H1 (cell line): ENCODE measurements around the gene C5. TPM values are rescaled to one million over a fixed set of nuclear protein-coding genes. Genes with fewer than 3 reads are reported as not detected.

Experiments
- CTCF ChIA-PET: fragments of 300-600 bp; sonication (Branson Sonifier 250); formaldehyde crosslinking; loops from one replicate; lab custom pipeline; 2021; ENCODE audit not compliant: partially characterized antibody; lab: Charles Lee
- POLR2A ChIA-PET: fragments of 300-600 bp; sonication (Branson Sonifier 250); formaldehyde crosslinking; loops from one replicate; lab custom pipeline; 2021; ENCODE audit warnings: inconsistent platforms; ENCODE audit not compliant: partially characterized antibody; lab: Charles Lee
- DNase-seq, 2 experiments: peaks; one replicate each; pipeline versions ENCODE4 v3.0.0 to v3.0.0-alpha.2; 2010 to 2022; ENCODE audit warnings: low spot score in 2 of 2, low read depth in 1 of 2, mixed read lengths in 1 of 2
- FAIRE-seq: peaks from 2 replicates; lab custom pipeline; 2011; peaks lifted over from hg19 to GRCh38; lab: Jason Lieb, UNC
- H2AFZ ChIP-seq: 2 replicates; pipeline ENCODE4 v1.8.1; 2012; ENCODE audit warnings: low read length, inconsistent platforms
- H2AK5ac ChIP-seq: 2 replicates; pipeline ENCODE4 v1.6.1; 2013; ENCODE audit warnings: low read depth, low read length
- H2BK120ac ChIP-seq: replicated peaks from 2 replicates; pipeline ENCODE3; 2013; ENCODE audit warnings: low read depth, low read length, inconsistent platforms
- H2BK12ac ChIP-seq: 2 replicates; pipeline ENCODE4 v1.6.1; 2013; ENCODE audit warnings: low read depth, low read length
- H2BK15ac ChIP-seq: 2 replicates; pipeline ENCODE4 v1.6.1; 2013; ENCODE audit warnings: low read length
- H2BK20ac ChIP-seq: 2 replicates; pipeline ENCODE4 v1.6.1; 2013; ENCODE audit warnings: low read length
- H2BK5ac ChIP-seq: 2 replicates; pipeline ENCODE4 v1.6.1; 2013; ENCODE audit warnings: low read depth, low read length
- H3K14ac ChIP-seq: 2 replicates; pipeline ENCODE4 v1.6.1; 2013; ENCODE audit warnings: inconsistent platforms; ENCODE audit not compliant: insufficient read length
- H3K18ac ChIP-seq: 2 replicates; pipeline ENCODE4 v1.6.1; 2013; ENCODE audit warnings: low read length; ENCODE audit errors: extremely low read depth
- H3K23ac ChIP-seq: 2 replicates; pipeline ENCODE4 v1.6.1; 2013; ENCODE audit warnings: inconsistent platforms; ENCODE audit not compliant: insufficient read length
- H3K23me2 ChIP-seq: 2 replicates; pipeline ENCODE4 v1.6.1; 2013; ENCODE audit warnings: low read depth, low read length
- H3K27ac ChIP-seq: 2 replicates; pipeline ENCODE4 v1.6.1; 2011; ENCODE audit warnings: low read depth, low read length, inconsistent platforms
- H3K27me3 ChIP-seq, 4 experiments: replicated peaks in 1 of 4; 1 replicate in 1 of 4; 2 replicates in 3 of 4; pipeline versions ENCODE4 v1.6.1 to v1.8.1; 2011 to 2013; ENCODE audit warnings: low read length in 3 of 4, mild to moderate bottlenecking in 3 of 4, inconsistent platforms in 2 of 4, mixed read lengths in 2 of 4, moderate library complexity in 1 of 4; ENCODE audit not compliant: control insufficient read depth in 3 of 4, insufficient read depth in 3 of 4; ENCODE audit errors: extremely low read depth in 1 of 4
- H3K36me3 ChIP-seq, 4 experiments: 2 replicates each; pipeline versions ENCODE4 v1.6.1 to v1.8.1; 2011 to 2013; ENCODE audit warnings: mild to moderate bottlenecking in 4 of 4, low read length in 3 of 4, moderate library complexity in 2 of 4, control low read depth in 1 of 4, inconsistent platforms in 1 of 4; ENCODE audit not compliant: insufficient read depth in 4 of 4, control insufficient read depth in 2 of 4
- H3K4ac ChIP-seq: replicated peaks from 2 replicates; pipeline ENCODE3; 2013; ENCODE audit warnings: low read length, low read depth, mixed read lengths, inconsistent platforms; ENCODE audit not compliant: insufficient read length
- H3K4me1 ChIP-seq, 4 experiments: replicated peaks in 1 of 4; 1 replicate in 1 of 4; 2 replicates in 3 of 4; pipeline versions ENCODE4 v1.6.1 to v1.8.1; 2011 to 2013; ENCODE audit warnings: low read length in 3 of 4, inconsistent platforms in 2 of 4, mixed read lengths in 1 of 4; ENCODE audit not compliant: insufficient read depth in 4 of 4, control insufficient read depth in 3 of 4
- H3K4me2 ChIP-seq, 2 experiments: 2 replicates each; pipeline versions ENCODE4 v1.6.1 to v1.8.1; 2011 to 2013; ENCODE audit warnings: low read depth in 2 of 2, low read length in 2 of 2, control low read depth in 1 of 2, inconsistent platforms in 1 of 2, mild to moderate bottlenecking in 1 of 2; ENCODE audit not compliant: insufficient read depth in 1 of 2
- H3K4me3 ChIP-seq, 4 experiments: fragments of 200-600, 300-600 bp in 1 of 4; sonication (generic), shearing (Covaris generic), sonication (Bioruptor Twin) in 1 of 4; 2 replicates each; pipeline versions ENCODE4 v1.5.1 to v1.8.1; 2011 to 2016; ENCODE audit warnings: low read length in 4 of 4, low read depth in 3 of 4, control low read depth in 2 of 4, inconsistent platforms in 2 of 4, mild to moderate bottlenecking in 2 of 4, mixed read lengths in 1 of 4, moderate library complexity in 1 of 4; ENCODE audit not compliant: insufficient read depth in 2 of 4; ENCODE audit errors: extremely low read depth in 1 of 4
- H3K56ac ChIP-seq: replicated peaks from 2 replicates; pipeline ENCODE3; 2013; ENCODE audit warnings: low read depth, mild to moderate bottlenecking, mixed read lengths, low read length, inconsistent platforms; ENCODE audit not compliant: insufficient read length
- H3K79me1 ChIP-seq: 2 replicates; pipeline ENCODE4 v1.6.1; 2013; ENCODE audit warnings: low read depth, low read length, control low read depth
- H3K79me2 ChIP-seq, 2 experiments: 2 replicates each; pipeline versions ENCODE4 v1.6.1 to v1.8.1; 2012 to 2013; ENCODE audit warnings: low read length in 2 of 2, mild to moderate bottlenecking in 2 of 2, inconsistent platforms in 1 of 2; ENCODE audit not compliant: insufficient read depth in 2 of 2, control insufficient read depth in 1 of 2
- H3K9ac ChIP-seq, 4 experiments: replicated peaks in 1 of 4; 1 replicate in 1 of 4; 2 replicates in 3 of 4; pipeline versions ENCODE4 v1.6.1 to v1.8.1; 2011 to 2013; ENCODE audit warnings: low read depth in 3 of 4, low read length in 3 of 4, control low read depth in 2 of 4, mild to moderate bottlenecking in 2 of 4, moderate library complexity in 2 of 4, inconsistent platforms in 1 of 4; ENCODE audit errors: extremely low read depth in 1 of 4
- H3K9me3 ChIP-seq, 2 experiments: 2 replicates each; pipeline versions ENCODE4 v1.6.1 to v1.8.1; 2012 to 2013; ENCODE audit warnings: mild to moderate bottlenecking in 2 of 2, moderate library complexity in 2 of 2, control low read depth in 1 of 2, inconsistent platforms in 1 of 2, low read depth in 1 of 2, low read length in 1 of 2, mixed read lengths in 1 of 2; ENCODE audit not compliant: insufficient read depth in 2 of 2
- H4K20me1 ChIP-seq, 2 experiments: replicated peaks in 1 of 2; 2 replicates each; pipeline versions ENCODE3 to v1.8.1; 2011 to 2013; ENCODE audit warnings: inconsistent platforms in 2 of 2, low read length in 2 of 2, mild to moderate bottlenecking in 1 of 2; ENCODE audit not compliant: insufficient read depth in 2 of 2, control insufficient read depth in 1 of 2
- H4K5ac ChIP-seq: 2 replicates; pipeline ENCODE4 v1.6.1; 2013; ENCODE audit warnings: low read length, low read depth, mixed read lengths, inconsistent platforms; ENCODE audit not compliant: insufficient read length
- H4K8ac ChIP-seq: 2 replicates; pipeline ENCODE4 v1.8.0; 2013; ENCODE audit warnings: mild to moderate bottlenecking, moderate library complexity, low read length, inconsistent platforms; ENCODE audit not compliant: insufficient read depth; ENCODE audit errors: extremely low read depth
- H4K91ac ChIP-seq: replicated peaks from 2 replicates; pipeline ENCODE3; 2013; ENCODE audit warnings: low read length, mixed read lengths, inconsistent platforms; ENCODE audit not compliant: insufficient read length
- BCL11A ChIP-seq, 2 experiments: IDR thresholded peaks; one replicate each; pipeline ENCODE4 v1.6.1; 2011; ENCODE audit warnings: low read depth in 2 of 2, low read length in 2 of 2, mild to moderate bottlenecking in 2 of 2
- KDM1A ChIP-seq: fragments of 200-600, 300-600 bp; sonication (generic); IDR thresholded peaks from 2 replicates; pipeline ENCODE4 v1.7.1; 2016; ENCODE audit warnings: mild to moderate bottlenecking, low read length, borderline replicate concordance
- PHF8 ChIP-seq: fragments of 200-600 bp; sonication (generic); conservative IDR thresholded peaks from 2 replicates; pipeline ENCODE4 v1.7.1; 2012; ENCODE audit warnings: low read depth, mild to moderate bottlenecking, inconsistent platforms, low read length, moderate library complexity
- POLR2A ChIP-seq, 2 experiments: IDR thresholded peaks; 1 replicate in 1 of 2; 2 replicates in 1 of 2; pipeline ENCODE4 v1.6.1; 2011; ENCODE audit warnings: low read depth in 2 of 2, low read length in 2 of 2, mild to moderate bottlenecking in 2 of 2; ENCODE audit errors: control extremely low read depth in 1 of 2
- RAD21 ChIP-seq, 2 experiments: IDR thresholded peaks in 1 of 2; conservative IDR thresholded peaks in 1 of 2; 2 replicates each; pipeline ENCODE4 v1.6.1; 2011; ENCODE audit warnings: low read depth in 2 of 2, low read length in 2 of 2, improper control_type of control experiment in 1 of 2, inconsistent platforms in 1 of 2, mild to moderate bottlenecking in 1 of 2, moderate library complexity in 1 of 2
- SIX5 ChIP-seq: IDR thresholded peaks from 2 replicates; pipeline ENCODE4 v1.6.1; 2011; ENCODE audit warnings: mild to moderate bottlenecking, low read depth, low read length
- SP4 ChIP-seq: IDR thresholded peaks from 2 replicates; pipeline ENCODE4 v1.6.1; 2012; ENCODE audit warnings: low read length, inconsistent platforms
- TBP ChIP-seq: IDR thresholded peaks from 2 replicates; pipeline ENCODE4 v1.6.1; 2011; ENCODE audit warnings: low read depth, low read length, improper control_type of control experiment
- WGBS, 2 experiments: shearing (Covaris generic) in 1 of 2; methylation state at CpG; one replicate each; pipeline versions ENCODE4 v1.1.6 to v1.1.7; 2013 to 2015; ENCODE audit warnings: low lambda C conversion rate in 2 of 2, mixed read lengths in 2 of 2, inconsistent platforms in 1 of 2, low coverage in 1 of 2, missing lambda C conversion rate in 1 of 2; ENCODE audit not compliant: insufficient replicate concordance in 2 of 2, insufficient coverage in 1 of 2, insufficient read length in 1 of 2; ENCODE audit errors: extremely low coverage in 1 of 2, missing lambda C conversion rate in 1 of 2; 5-methylcytosine and 5-hydroxymethylcytosine counted together
- polyA plus RNA-seq, 7 experiments: library from polyadenylated mRNA; depleted of rRNA in 3 of 7; stranded (reverse) in 5 of 7; unstranded in 2 of 7; fragments of >200 nt in 5 of 7; fragments of 200-250 nt in 2 of 7; gene quantifications; 1 replicate in 5 of 7; 2 replicates in 1 of 7; 4 replicates in 1 of 7; pipeline versions ENCODE4 v1.2.1 to v1.2.3, GENCODE V29; 2011 to 2013; ENCODE audit warnings: missing spikeins in 2 of 7, mixed read lengths in 2 of 7
- total RNA-seq: library from RNA; stranded (reverse); fragmentation: NEBNext Ultra II Directional; extraction: Animal tissue kit (Norgen Biotek cat#: 25700); gene quantifications from 2 replicates; pipeline ENCODE4 v1.2.1, GENCODE V29; 2021

C5 gene
- total and polyA plus RNA-seq, 2 of the 8 experiments (the other 6 are each of a cell fraction or from before 2014, with no cell fraction given) = 0.24 to 0.35 TPM

DNA sequence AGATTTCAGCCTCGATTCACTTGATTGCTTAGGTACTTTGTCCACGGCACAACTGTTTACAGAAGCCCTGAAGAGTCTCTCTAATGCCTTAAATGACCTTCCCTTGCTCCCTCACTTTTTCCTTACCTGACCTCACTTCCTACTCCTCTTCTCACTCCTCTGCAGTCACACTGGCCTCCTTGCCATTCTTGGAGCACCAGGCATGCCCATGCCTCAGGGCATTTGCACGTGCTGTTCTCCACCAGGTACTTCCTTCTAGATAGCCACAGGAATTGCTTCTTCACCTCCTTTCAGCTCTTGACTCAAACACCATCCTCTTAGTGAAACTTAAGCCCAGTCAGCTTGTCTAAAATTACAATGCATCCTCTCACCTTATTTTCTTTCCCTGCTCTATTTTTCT, 71.1 kb downstream of the C5 start:
- no peak overlapping the region for H3K14ac ChIP-seq

More for the DNA sequence above, 71.1 kb downstream of the C5 start:
- no peak for DNase-seq
- WGBS, 2 experiments = 92% methylated on average over 3 of the region's 3 CpGs; no CpG with 5 or more reads in 1 of the 2 experiments
- no peak overlapping the region for H2BK5ac ChIP-seq
- H3K27me3 ChIP-seq = no peaks in the 10 kb centered on the region
- no peaks in the 10 kb centered on the region for H3K79me2 ChIP-seq
- no peak overlapping the region for H3K23ac ChIP-seq
- H2AK5ac ChIP-seq = 0 out of 2 replicates have a peak overlapping the region, but pooled peaks have one; percentile 11
- no peaks in the 10 kb centered on the region for H3K9me3 ChIP-seq
- no peak overlapping the region for H3K4ac ChIP-seq
- H3K9ac ChIP-seq = no peak overlapping the region
- no peaks in the 10 kb centered on the region for H3K79me1 ChIP-seq
- no peak overlapping the region for H2BK120ac ChIP-seq
- no peak overlapping the region for H3K4me2 ChIP-seq
- POLR2A ChIA-PET = interaction anchor here (0.7 kb wide), 1 partner anchor 11 kb away, joined by 3 read pairs; no protein-coding TSS in a partner anchor
- no peaks in the 10 kb centered on the region for H3K36me3 ChIP-seq
- H3K18ac ChIP-seq = no peak overlapping the region
- H3K4me3 ChIP-seq = no peak overlapping the region
- no peaks in the 10 kb centered on the region for H4K20me1 ChIP-seq
- no peak overlapping the region for H2BK20ac ChIP-seq
- no peak overlapping the region for H2BK12ac ChIP-seq
- H3K56ac ChIP-seq = no peak overlapping the region
- no peak overlapping the region for H4K91ac ChIP-seq
- H3K4me1 ChIP-seq = no peaks in the 10 kb centered on the region
- no peak overlapping the region for H2AFZ ChIP-seq
- no peak for FAIRE-seq
- H4K8ac ChIP-seq = no peak overlapping the region
- no peak overlapping the region for H2BK15ac ChIP-seq
- H4K5ac ChIP-seq = no peak overlapping the region
- CTCF ChIA-PET = interaction anchor here (1.0 to 1.1 kb wide), 3 partner anchors 42 to 223 kb away, joined by 3 read pairs; no protein-coding TSS in a partner anchor
- TF ChIP-seq TBP (no peak), BCL11A (IDR thresholded peaks at IDR 0.05; ENCODE audit: low read depth in 2 of 2, low read length in 2 of 2) (no peak), KDM1A (peak; percentile 62; the same call in 1 of the 2 replicates), PHF8 (no peak), POLR2A (IDR thresholded peaks at IDR 0.05; ENCODE audit: control extremely low read depth in 1 of 2, low read depth in 2 of 2, low read length in 2 of 2) (no peak), SP4 (no peak), SIX5 (no peak), RAD21 (IDR thresholded peaks at IDR 0.05 in 1 of 2, conservative IDR thresholded peaks at IDR 0.05 in 1 of 2; ENCODE audit: low read depth in 2 of 2, low read length in 2 of 2) (no peak)
- no peaks in the 10 kb centered on the region for H3K23me2 ChIP-seq
- no peak overlapping the region for H3K27ac ChIP-seq
